SK-N-SH (cell line): ENCODE measurements around the gene RAB24. TPM values are rescaled to one million over a fixed set of nuclear protein-coding genes. Genes with fewer than 3 reads are reported as not detected.
A peak's percentile ranks its signal among the peaks of the same experiment; 100 is the strongest.
"Not testable (repeated sequence)": the region's sequence is repeated elsewhere in the genome, so short reads cannot be mapped to it uniquely, and the experiment has no call there.

ENCODE experiments used
- CTCF ChIA-PET: fragments of 300-600, 350-600 bp; formaldehyde crosslinking; extraction: SDS; loops from one replicate; lab custom pipeline; 2021; lab: Yijun Ruan, JAX
- POLR2A ChIA-PET: fragments of 350-600 bp; sonication (Branson Sonifier 250); formaldehyde crosslinking; extraction: SDS; loops from one replicate; lab custom pipeline; 2020; ENCODE audit warnings: antibody characterized with exemption, inconsistent platforms; lab: Yijun Ruan, JAX
- DNase-seq: peaks from one replicate; pipeline ENCODE4 v3.0.0; 2012
- H2AFZ ChIP-seq: fragments of 200-600 bp; sonication (generic); 2 replicates; pipeline ENCODE4 v1.8.1; 2016; ENCODE audit warnings: antibody characterized with exemption, mild to moderate bottlenecking, low read depth
- H3F3A ChIP-seq: fragments of 200-600 bp; sonication (generic); replicated peaks from 2 replicates; pipeline ENCODE3; 2016; ENCODE audit warnings: antibody characterized with exemption, mild to moderate bottlenecking; ENCODE audit not compliant: insufficient read depth
- H3K27ac ChIP-seq, 2 experiments: fragments of 200-500 bp in 1 of 2; fragments of 200-600 bp in 1 of 2; sonication (Bioruptor generic) in 1 of 2; sonication (generic), shearing (Covaris generic) in 1 of 2; 2 replicates each; pipeline versions ENCODE4 v1.5.1 to v1.6.1; 2014 to 2016; ENCODE audit warnings: low read depth in 2 of 2, inconsistent platforms in 1 of 2, low read length in 1 of 2, mild to moderate bottlenecking in 1 of 2, mixed read lengths in 1 of 2
- H3K27me3 ChIP-seq: fragments of 200-600 bp; sonication (generic), shearing (Covaris generic); 2 replicates; pipeline ENCODE4 v1.6.1; 2016; ENCODE audit warnings: mixed run types; ENCODE audit not compliant: insufficient read depth
- H3K36me3 ChIP-seq, 2 experiments: fragments of 200-500 bp in 1 of 2; fragments of 200-600 bp in 1 of 2; sonication (Bioruptor generic) in 1 of 2; sonication (generic) in 1 of 2; replicated peaks in 1 of 2; 2 replicates each; pipeline versions ENCODE3 to v1.5.1; 2014 to 2016; ENCODE audit warnings: low read length in 1 of 2, mild to moderate bottlenecking in 1 of 2; ENCODE audit not compliant: insufficient read depth in 2 of 2, control insufficient read depth in 1 of 2
- H3K4me1 ChIP-seq, 2 experiments: fragments of 200-500 bp in 1 of 2; fragments of 200-600 bp in 1 of 2; sonication (Bioruptor generic) in 1 of 2; sonication (generic), shearing (Covaris generic) in 1 of 2; 2 replicates each; pipeline versions ENCODE4 v1.5.1 to v1.6.1; 2014 to 2016; ENCODE audit warnings: low read depth in 1 of 2, low read length in 1 of 2, mixed run types in 1 of 2; ENCODE audit not compliant: insufficient read depth in 2 of 2, control insufficient read depth in 1 of 2
- H3K4me2 ChIP-seq: fragments of 200-600 bp; sonication (generic), shearing (Covaris generic); 2 replicates; pipeline ENCODE4 v1.6.1; 2017; ENCODE audit warnings: mixed run types
- H3K4me3 ChIP-seq, 2 experiments: fragments of 200-500 bp in 1 of 2; fragments of 200-600 bp in 1 of 2; sonication (Bioruptor generic) in 1 of 2; sonication (generic), shearing (Covaris generic) in 1 of 2; 2 replicates each; pipeline versions ENCODE4 v1.5.1 to v1.8.1; 2014 to 2016; ENCODE audit warnings: low read depth in 2 of 2, inconsistent platforms in 1 of 2, low read length in 1 of 2, mild to moderate bottlenecking in 1 of 2, mixed read lengths in 1 of 2, moderate library complexity in 1 of 2
- H3K79me2 ChIP-seq: fragments of 200-600 bp; sonication (generic); 2 replicates; pipeline ENCODE4 v1.8.1; 2017; ENCODE audit warnings: mild to moderate bottlenecking; ENCODE audit not compliant: insufficient read depth
- H3K9ac ChIP-seq: fragments of 200-600 bp; sonication (generic); 2 replicates; pipeline ENCODE4 v1.6.1; 2017; ENCODE audit warnings: mixed run types
- H3K9me2 ChIP-seq: fragments of 200-600 bp; sonication (generic); 2 replicates; pipeline ENCODE4 v1.6.1; 2017; ENCODE audit warnings: mixed run types
- H3K9me3 ChIP-seq: fragments of 200-600 bp; sonication (generic); 2 replicates; pipeline ENCODE4 v1.6.1; 2017; ENCODE audit warnings: mixed run types, mild to moderate bottlenecking, moderate library complexity
- H4K20me1 ChIP-seq: fragments of 200-600 bp; sonication (generic); 2 replicates; pipeline ENCODE4 v1.6.1; 2017; ENCODE audit warnings: mild to moderate bottlenecking, mixed run types; ENCODE audit not compliant: insufficient read depth
- CTCF ChIP-seq: fragments of 200-600 bp; sonication (generic); IDR thresholded peaks from 2 replicates; pipeline ENCODE4 v1.6.1; 2017; ENCODE audit warnings: antibody characterized with exemption, mild to moderate bottlenecking, moderate library complexity
- FOXM1 ChIP-seq: IDR thresholded peaks from 2 replicates; pipeline ENCODE4 v1.4.0; 2012; ENCODE audit warnings: low read depth, mild to moderate bottlenecking
- GABPA ChIP-seq: IDR thresholded peaks from 2 replicates; pipeline ENCODE4 v1.4.0; 2012; ENCODE audit warnings: low read depth, mild to moderate bottlenecking
- GATA2 ChIP-seq: sonication (generic); formaldehyde crosslinking; IDR thresholded peaks from 2 replicates; pipeline ENCODE4 v1.5.0; 2020; ENCODE audit warnings: mild to moderate bottlenecking, missing genetic modification reagents
- MXI1 ChIP-seq: IDR thresholded peaks from 2 replicates; pipeline ENCODE4 v1.6.1; 2012; ENCODE audit warnings: mild to moderate bottlenecking, low read depth, low read length, improper control_type of control experiment
- PBX3 ChIP-seq: IDR thresholded peaks from 2 replicates; pipeline ENCODE4; 2012
- POLR2AphosphoS5 ChIP-seq: IDR thresholded peaks from 2 replicates; pipeline ENCODE4 v1.6.1; 2012; ENCODE audit warnings: low read depth, low read length
- RFX5 ChIP-seq: IDR thresholded peaks from 2 replicates; pipeline ENCODE4 v1.6.1; 2012; ENCODE audit warnings: mild to moderate bottlenecking, improper control_type of control experiment, low read length
- RXRA ChIP-seq: IDR thresholded peaks from 2 replicates; pipeline ENCODE4 v1.4.0; 2012; ENCODE audit warnings: low read depth, mild to moderate bottlenecking, borderline replicate concordance
- SIN3A ChIP-seq: IDR thresholded peaks from 2 replicates; pipeline ENCODE4 v1.6.1; 2012; ENCODE audit warnings: low read depth, mild to moderate bottlenecking, low read length, moderate library complexity, borderline replicate concordance
- SMC3 ChIP-seq: IDR thresholded peaks from 2 replicates; pipeline ENCODE4 v1.6.1; 2012; ENCODE audit warnings: low read depth, low read length, improper control_type of control experiment
- TCF12 ChIP-seq: IDR thresholded peaks from 2 replicates; pipeline ENCODE4 v1.4.0; 2012
- WGBS: methylation state at CpG from one replicate; pipeline ENCODE4 v1.1.6; 2017; ENCODE audit warnings: low lambda C conversion rate; 5-methylcytosine and 5-hydroxymethylcytosine counted together
- polyA plus RNA-seq, 3 experiments: library from polyadenylated mRNA; depleted of rRNA; stranded (reverse); fragments of >200 nt; gene quantifications; 2 replicates each; pipeline ENCODE4 v1.2.3, GENCODE V29; 2012

RAB24 gene
- polyA plus RNA-seq, 1 of the 3 experiments (the other 2 are of a cell fraction) = 101 TPM

GRCh38 chr5:177306674-177307543, 3.4 kb upstream of the RAB24 start:
- Histone ChIP-seq H3F3A (peaks cover 22% of the 10 kb centered on the region), H3K4me2 (no peak overlapping the region), H4K20me1 (peaks cover 36% of the 10 kb centered on the region), H2AFZ (no peak overlapping the region), H3K9me2 (no peaks in the 10 kb centered on the region), H3K36me3 (peaks cover 22 to 25% of the 10 kb centered on the region in 2 experiments), H3K27me3 (no peaks in the 10 kb centered on the region), H3K4me1 (peaks cover 4 to 39% of the 10 kb centered on the region in 2 experiments; a peak in 1 of 4 replicates), H3K9me3 (no peaks in the 10 kb centered on the region), H3K79me2 (peaks cover 96% of the 10 kb centered on the region), H3K27ac (no peak overlapping the region), H3K4me3 (no peak overlapping the region), H3K9ac (no peak overlapping the region)
- no peak for DNase-seq
- ChIA-PET POLR2A (no interaction called here), CTCF (interaction anchor here (0.8 to 4.3 kb wide), 6 partner anchors 10 to 646 kb away, joined by 3 to 39 read pairs (median 4); no protein-coding TSS in a partner anchor)
- 82% methylated on average over 12 of the region's 15 CpGs for WGBS
- TF ChIP-seq FOXM1 (no peak), POLR2AphosphoS5 (0 out of 2 replicates have a peak, but pooled peaks have one; percentile 29)

GRCh38 chr5:177306103-177306640, 2.7 kb upstream of the RAB24 start:
- H3K4me3 ChIP-seq, DNase-seq, H3K27me3 ChIP-seq, H3K9ac ChIP-seq, H3K9me2 ChIP-seq, POLR2A ChIA-PET, H3K9me3 ChIP-seq, H2AFZ ChIP-seq, H3K27ac ChIP-seq: not testable (repeated sequence)
- Histone ChIP-seq H3K79me2 (peaks cover 92% of the 10 kb centered on the region), H4K20me1 (peaks cover 36% of the 10 kb centered on the region), H3K4me2 (0 out of 2 replicates have a peak overlapping the region, but pooled peaks have one; percentile 98), H3K4me1 (peaks cover 4 to 40% of the 10 kb centered on the region in 2 experiments; a peak in 1 of 4 replicates), H3F3A (peaks cover 17% of the 10 kb centered on the region), H3K36me3 (peaks cover 29 to 33% of the 10 kb centered on the region in 2 experiments)
- 95% methylated on average over 11 of the region's 11 CpGs for WGBS
- CTCF ChIA-PET = interaction anchor here (0.8 to 2.3 kb wide), 2 partner anchors 97 to 645 kb away, joined by 3 to 6 read pairs; no protein-coding TSS in a partner anchor

- TF ChIP-seq RXRA (no peak), PBX3 (no peak), MXI1 (peak; percentile 37; the same call in 1 of the 2 replicates), SMC3 (no peak), SIN3A (peak; percentile 73; the same call in 1 of the 2 replicates), GATA2 (CRISPR knock-in tag) (no peak), CTCF (no peak), TCF12 (no peak; the same call in 1 of the 2 replicates), POLR2AphosphoS5 (0 out of 2 replicates have a peak, but pooled peaks have one; percentile 14), RFX5 (no peak), GABPA (no peak)
- TF ChIP-seq, all 33 proteins: peak for 3
- no peaks in the 10 kb centered on the region for H3K27me3 ChIP-seq
- no peaks in the 10 kb centered on the region for H3K9me3 ChIP-seq
- H3K27ac ChIP-seq = peak overlapping the region; percentile 60 to 76; a peak in 3 of 4 replicates
- H3K4me1 ChIP-seq = peaks cover 0 to 28% of the 10 kb centered on the region in 2 experiments; a peak in 1 of 4 replicates
- H3K9ac ChIP-seq = peak overlapping the region; percentile 90
- POLR2A ChIA-PET = no interaction called here
- H3K9me2 ChIP-seq = no peaks in the 10 kb centered on the region
- WGBS = 13% methylated on average over 10 of the region's 19 CpGs
- peaks cover 30 to 44% of the 10 kb centered on the region in 2 experiments for H3K36me3 ChIP-seq
- peak overlapping the region; percentile 93 to 98 for H3K4me3 ChIP-seq
- peak; percentile 48 for DNase-seq
- CTCF ChIA-PET = interaction anchor here (1.0 to 6.5 kb wide), 3 partner anchors 14 to 644 kb away, joined by 3 to 48 read pairs (median 6); no protein-coding TSS in a partner anchor
- peaks cover 23% of the 10 kb centered on the region for H3F3A ChIP-seq
- no peak overlapping the region for H2AFZ ChIP-seq
- peak overlapping the region; percentile 98 for H3K4me2 ChIP-seq
- H4K20me1 ChIP-seq = peaks cover 26% of the 10 kb centered on the region
- peaks cover 76% of the 10 kb centered on the region for H3K79me2 ChIP-seq
Observed at GRCh38 chr5:177304392-177305119, 1.0 kb upstream of the RAB24 start.
